Body of pancreas (tissue), 4 donors: ENCODE results near the gene KRT15.

Experiments used
- CTCF ChIP-seq, 7 experiments: fragments of 450-650 bp in 4 of 7; fragments of 200-600 bp in 3 of 7; sonication (generic) in 3 of 7; IDR thresholded peaks; one replicate each; pipeline ENCODE4 v1.5.1; 2016 to 2019; ENCODE audit warnings: antibody characterized with exemption in 7 of 7
- POLR2A ChIP-seq, 3 donors: fragments of 450-650 bp; IDR thresholded peaks; one replicate each; pipeline ENCODE4 v1.6.1; 2016; ENCODE audit warnings: antibody characterized with exemption in 3 of 3, mild to moderate bottlenecking in 2 of 3

DNA sequence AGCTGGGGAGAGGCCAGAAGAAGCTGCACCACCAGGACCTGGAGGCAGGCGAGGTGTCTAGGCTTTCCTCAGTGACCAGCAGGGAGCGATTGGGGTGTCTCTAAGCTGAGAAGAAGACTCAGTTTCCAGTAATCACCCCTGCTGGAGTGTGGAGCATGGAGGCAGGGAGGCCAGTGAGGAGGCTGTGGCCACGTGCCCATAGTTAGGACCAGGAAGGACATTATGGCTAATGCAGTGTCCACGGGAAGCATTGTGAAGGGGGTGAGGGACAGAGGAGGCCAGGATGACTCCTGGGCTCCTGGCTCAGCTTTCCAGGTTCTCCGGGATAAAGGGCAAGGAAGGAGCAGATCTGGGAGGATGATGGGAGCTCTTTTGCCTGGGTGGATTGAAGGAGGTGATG, 19.0 kb downstream of the KRT15 start:
- TF ChIP-seq CTCF (IDR thresholded peaks at IDR 0.05) (no peak), POLR2A (IDR thresholded peaks at IDR 0.05) (no peak)
